Measurements from ENCODE around the gene OSR1.

The OSR1 gene

GRCh38 chr2:19359021-19359357, 566 bp upstream of the OSR1 start:
- TF ChIP-seq CTCF (IDR thresholded peaks at IDR 0.05), result no peak
- peaks cover 21 to 35% of the 10 kb centered on the region in 2 experiments for H3K4me1 ChIP-seq (ENCODE audit: control insufficient read depth in 1 of 2, insufficient read depth in 1 of 2, low read depth in 1 of 2, low read length in 1 of 2)
- no peak overlapping the region for H3K27ac ChIP-seq
- no peak overlapping the region for H3K4me3 ChIP-seq (ENCODE audit: low read depth in 1 of 2, low read length in 1 of 2)
- H3K36me3 ChIP-seq, result no peaks in the 10 kb centered on the region
- H3K27me3 ChIP-seq, result peaks cover 100% of the 10 kb centered on the region
- no peaks in the 10 kb centered on the region for H3K9me3 ChIP-seq

GRCh38 chr2:19357402-19358241, 801 bp downstream of the OSR1 start:
- H3K9me3 ChIP-seq, result no peaks in the 10 kb centered on the region
- peaks cover 15 to 27% of the 10 kb centered on the region in 2 experiments for H3K4me1 ChIP-seq (ENCODE audit: control insufficient read depth in 1 of 2, insufficient read depth in 1 of 2, low read depth in 1 of 2, low read length in 1 of 2)
- no peak overlapping the region for H3K27ac ChIP-seq
- no peak overlapping the region for H3K4me3 ChIP-seq (ENCODE audit: low read depth in 1 of 2, low read length in 1 of 2)
- TF ChIP-seq CTCF (IDR thresholded peaks at IDR 0.05), result no peak
- H3K36me3 ChIP-seq, result no peaks in the 10 kb centered on the region
- peaks cover 100% of the 10 kb centered on the region for H3K27me3 ChIP-seq

- Histone ChIP-seq H3K9me3 (no peaks in the 10 kb centered on the region), H3K4me3 (ENCODE audit: low read depth in 1 of 2, low read length in 1 of 2) (no peak overlapping the region), H3K36me3 (no peaks in the 10 kb centered on the region), H3K27me3 (peaks cover 100% of the 10 kb centered on the region), H3K27ac (no peak overlapping the region), H3K4me1 (ENCODE audit: control insufficient read depth in 1 of 2, insufficient read depth in 1 of 2, low read depth in 1 of 2, low read length in 1 of 2) (peaks cover 8 to 29% of the 10 kb centered on the region in 2 experiments)
- no peak for TF ChIP-seq CTCF (IDR thresholded peaks at IDR 0.05)
Measured at GRCh38 chr2:19356545-19357401, 1.6 kb downstream of the OSR1 start.

GRCh38 chr2:19355931-19356544, 2.4 kb downstream of the OSR1 start:
- H3K27ac ChIP-seq, result no peak overlapping the region
- no peak for TF ChIP-seq CTCF (IDR thresholded peaks at IDR 0.05)
- peaks cover 100% of the 10 kb centered on the region for H3K27me3 ChIP-seq
- no peaks in the 10 kb centered on the region for H3K36me3 ChIP-seq
- no peaks in the 10 kb centered on the region for H3K9me3 ChIP-seq
- H3K4me3 ChIP-seq (ENCODE audit: low read depth in 1 of 2, low read length in 1 of 2), result no peak overlapping the region
- H3K4me1 ChIP-seq (ENCODE audit: control insufficient read depth in 1 of 2, insufficient read depth in 1 of 2, low read depth in 1 of 2, low read length in 1 of 2), result peaks cover under 1 to 27% of the 10 kb centered on the region in 2 experiments

GRCh38 chr2:19355416-19355821, 3.0 kb downstream of the OSR1 start:
- no peak overlapping the region for H3K27ac ChIP-seq
- H3K4me1 ChIP-seq (ENCODE audit: control insufficient read depth in 1 of 2, insufficient read depth in 1 of 2, low read depth in 1 of 2, low read length in 1 of 2), result peaks cover 0 to 31% of the 10 kb centered on the region in 2 experiments
- no peaks in the 10 kb centered on the region for H3K9me3 ChIP-seq
- no peaks in the 10 kb centered on the region for H3K36me3 ChIP-seq
- no peak for TF ChIP-seq CTCF (IDR thresholded peaks at IDR 0.05)
- peaks cover 100% of the 10 kb centered on the region for H3K27me3 ChIP-seq
- H3K4me3 ChIP-seq (ENCODE audit: low read depth in 1 of 2, low read length in 1 of 2), result no peak overlapping the region
